HG03175 (cell line): ENCODE measurements around the gene COL5A1.

Experiments used
- ATAC-seq: cut with Tn5 transposase; IDR thresholded peaks from one replicate; pipeline ENCODE4 v1.9.1; 2021; ENCODE audit warnings: mild to moderate bottlenecking, moderate library complexity; ENCODE audit not compliant: unreplicated experiment

COL5A1 gene

GRCh38 chr9:134781591-134782302, 140.1 kb downstream of the COL5A1 start:
- no peak for ATAC-seq

GRCh38 chr9:134782921-134783698, 141.5 kb downstream of the COL5A1 start:
- ATAC-seq: no peak

- no peak for ATAC-seq
Observed at GRCh38 chr9:134783699-134784039, 142.1 kb downstream of the COL5A1 start.

GRCh38 chr9:134784577-134785305, 143.1 kb downstream of the COL5A1 start:
- no peak for ATAC-seq

- no peak for ATAC-seq
Observed at GRCh38 chr9:134785325-134786108, 143.9 kb downstream of the COL5A1 start.

GRCh38 chr9:134787601-134788531, 146.3 kb downstream of the COL5A1 start:
- no peak for ATAC-seq

- no peak for ATAC-seq
Observed at GRCh38 chr9:134789168-134789567, 147.6 kb downstream of the COL5A1 start.

GRCh38 chr9:134791009-134791408, 149.4 kb downstream of the COL5A1 start:
- ATAC-seq: no peak

GRCh38 chr9:134792627-134793026, 151.0 kb downstream of the COL5A1 start:
- ATAC-seq: no peak

GRCh38 chr9:134793288-134794188, 151.9 kb downstream of the COL5A1 start:
- no peak for ATAC-seq

GRCh38 chr9:134794663-134795370, 153.2 kb downstream of the COL5A1 start:
- ATAC-seq: no peak

- no peak for ATAC-seq
Observed at GRCh38 chr9:134795446-134795845, 153.8 kb downstream of the COL5A1 start.

- no peak for ATAC-seq
Observed at GRCh38 chr9:134796882-134797281, 155.3 kb downstream of the COL5A1 start.

- no peak for ATAC-seq
Observed at GRCh38 chr9:134800791-134801339, 159.3 kb downstream of the COL5A1 start.

- no peak for ATAC-seq
Observed at GRCh38 chr9:134802216-134802795, 160.7 kb downstream of the COL5A1 start.

- ATAC-seq: no peak
Observed at GRCh38 chr9:134804871-134805270, 163.3 kb downstream of the COL5A1 start.

GRCh38 chr9:134807716-134808446, 166.3 kb downstream of the COL5A1 start:
- ATAC-seq: no peak
